PC-9 (cell line): ENCODE data around the gene TMEM132C. TPM values are rescaled to one million over a fixed set of nuclear protein-coding genes. Genes with fewer than 3 reads are reported as not detected.

Source experiments
- BruUV-seq: library from RNA; stranded (reverse); fragments of 400-500 nt; replicated peaks from 2 replicates; lab custom pipeline; 2021; lab: Mats Ljungman, UMichigan
- CTCF ChIA-PET: fragments of 300-600 bp; sonication (Branson Sonifier 250); formaldehyde crosslinking; loops from one replicate; lab custom pipeline; 2022; ENCODE audit warnings: antibody characterized with exemption; lab: Charles Lee
- POLR2A ChIA-PET: fragments of 300-600 bp; sonication (Branson Sonifier 250); formaldehyde crosslinking; loops from one replicate; lab custom pipeline; 2022; ENCODE audit warnings: antibody characterized with exemption; ENCODE audit not compliant: unreplicated experiment; lab: Charles Lee
- DNase-seq, 2 experiments: peaks; one replicate each; pipeline versions ENCODE4 v3.0.0 to v3.0.0-alpha.2; 2015 to 2022; ENCODE audit warnings: mixed read lengths in 1 of 2
- H2AFZ ChIP-seq: fragments of 200-600 bp; sonication (generic); 2 replicates; pipeline ENCODE4 v1.8.1; 2017; ENCODE audit warnings: antibody characterized with exemption
- H3F3A ChIP-seq: fragments of 200-600 bp; sonication (generic); 2 replicates; pipeline ENCODE4 v1.8.1; 2017; ENCODE audit warnings: antibody characterized with exemption, mild to moderate bottlenecking, low read depth; ENCODE audit not compliant: insufficient read depth
- H3K27ac ChIP-seq: fragments of 200-600 bp; sonication (generic); 2 replicates; pipeline ENCODE4 v1.6.1; 2016; ENCODE audit warnings: mixed run types
- H3K27me3 ChIP-seq: fragments of 200-600 bp; sonication (generic); 2 replicates; pipeline ENCODE4 v1.6.1; 2016; ENCODE audit warnings: low read depth, mixed run types; ENCODE audit not compliant: insufficient read depth
- H3K36me3 ChIP-seq: fragments of 200-600 bp; sonication (generic); 2 replicates; pipeline ENCODE4 v1.6.1; 2016; ENCODE audit warnings: low read depth, mixed run types
- H3K4me1 ChIP-seq: fragments of 200-600 bp; sonication (generic); replicated peaks from 2 replicates; pipeline ENCODE4 v1.6.1; 2016; ENCODE audit warnings: mixed run types; ENCODE audit not compliant: insufficient read depth
- H3K4me2 ChIP-seq: fragments of 200-600 bp; sonication (generic); 2 replicates; pipeline ENCODE4 v1.6.1; 2017; ENCODE audit warnings: mixed run types
- H3K4me3 ChIP-seq: fragments of 200-600 bp; sonication (generic); 2 replicates; pipeline ENCODE4 v1.6.1; 2016; ENCODE audit warnings: mixed run types
- H3K79me2 ChIP-seq: fragments of 200-600 bp; sonication (generic); 2 replicates; pipeline ENCODE4 v1.6.1; 2017; ENCODE audit warnings: low read depth, mixed run types
- H3K9me2 ChIP-seq: fragments of 200-600 bp; sonication (generic); 2 replicates; pipeline ENCODE4 v1.8.1; 2017; ENCODE audit warnings: mild to moderate bottlenecking; ENCODE audit not compliant: insufficient read depth
- H3K9me3 ChIP-seq: fragments of 200-600 bp; sonication (generic); 2 replicates; pipeline ENCODE4 v1.8.1; 2016; ENCODE audit warnings: low read depth; ENCODE audit not compliant: insufficient read depth
- H4K20me1 ChIP-seq: fragments of 200-600 bp; sonication (generic); 2 replicates; pipeline ENCODE4 v1.8.1; 2017; ENCODE audit not compliant: insufficient read depth
- EZH2 ChIP-seq: fragments of 200-600 bp; sonication (generic); IDR thresholded peaks from 2 replicates; pipeline ENCODE4 v1.8.0; 2017; ENCODE audit warnings: antibody characterized with exemption, low read depth
- intact Hi-C: fragments of 100-400 bp; cut with micrococcal nuclease; formaldehyde crosslinking; loops from one replicate; pipeline ENCODE4 v1.10.0; 2022; ENCODE audit not compliant: unreplicated experiment
- total RNA-seq: library from RNA; stranded (reverse); gene quantifications from 2 replicates; pipeline ENCODE4 v1.2.3, GENCODE V29; 2021
- TF ChIP-seq, protein P1 (sequence below): fragments of 200-600 bp; sonication (generic); conservative IDR thresholded peaks from 2 replicates; pipeline ENCODE4 v1.6.1; 2017; ENCODE audit warnings: mixed run types, antibody characterized with exemption, mild to moderate bottlenecking, moderate library complexity

TMEM132C gene
- total RNA-seq, 1 experiment from 2014 or later, result not detected

DNA sequence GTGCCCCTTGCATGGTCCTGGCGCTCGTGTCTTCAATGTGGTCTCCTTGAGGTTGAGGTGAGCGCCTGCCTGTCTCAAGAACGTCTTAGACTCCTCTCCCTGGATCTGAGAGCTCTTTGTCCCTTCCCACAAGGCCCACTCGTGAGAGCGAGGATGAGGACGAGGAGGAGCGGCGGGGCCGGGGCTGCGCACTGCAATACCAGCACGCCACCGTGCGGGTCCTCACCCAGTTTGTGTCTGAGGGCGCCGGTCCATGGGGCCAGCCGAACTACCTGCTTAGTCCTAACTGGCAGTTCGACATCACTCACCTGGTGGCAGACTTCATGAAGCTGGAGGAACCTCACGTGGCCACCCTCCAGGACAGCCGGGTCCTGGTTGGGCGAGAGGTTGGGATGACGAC is 428.7 kb downstream of the TMEM132C start:
- Histone ChIP-seq H2AFZ (no peak overlapping the region), H3K4me2 (no peak overlapping the region), H3K9me3 (no peaks in the 10 kb centered on the region), H3K36me3 (no peaks in the 10 kb centered on the region), H4K20me1 (no peaks in the 10 kb centered on the region), H3F3A (no peaks in the 10 kb centered on the region), H3K79me2 (no peaks in the 10 kb centered on the region), H3K9me2 (no peaks in the 10 kb centered on the region), H3K4me1 (no peaks in the 10 kb centered on the region), H3K27ac (no peak overlapping the region), H3K4me3 (no peak overlapping the region), H3K27me3 (peaks cover 17% of the 10 kb centered on the region)
- POLR2A ChIA-PET, result no interaction called here
- intact Hi-C loops, result no loop called here
- CTCF ChIA-PET, result no interaction called here
- TF ChIP-seq, protein P1, sequence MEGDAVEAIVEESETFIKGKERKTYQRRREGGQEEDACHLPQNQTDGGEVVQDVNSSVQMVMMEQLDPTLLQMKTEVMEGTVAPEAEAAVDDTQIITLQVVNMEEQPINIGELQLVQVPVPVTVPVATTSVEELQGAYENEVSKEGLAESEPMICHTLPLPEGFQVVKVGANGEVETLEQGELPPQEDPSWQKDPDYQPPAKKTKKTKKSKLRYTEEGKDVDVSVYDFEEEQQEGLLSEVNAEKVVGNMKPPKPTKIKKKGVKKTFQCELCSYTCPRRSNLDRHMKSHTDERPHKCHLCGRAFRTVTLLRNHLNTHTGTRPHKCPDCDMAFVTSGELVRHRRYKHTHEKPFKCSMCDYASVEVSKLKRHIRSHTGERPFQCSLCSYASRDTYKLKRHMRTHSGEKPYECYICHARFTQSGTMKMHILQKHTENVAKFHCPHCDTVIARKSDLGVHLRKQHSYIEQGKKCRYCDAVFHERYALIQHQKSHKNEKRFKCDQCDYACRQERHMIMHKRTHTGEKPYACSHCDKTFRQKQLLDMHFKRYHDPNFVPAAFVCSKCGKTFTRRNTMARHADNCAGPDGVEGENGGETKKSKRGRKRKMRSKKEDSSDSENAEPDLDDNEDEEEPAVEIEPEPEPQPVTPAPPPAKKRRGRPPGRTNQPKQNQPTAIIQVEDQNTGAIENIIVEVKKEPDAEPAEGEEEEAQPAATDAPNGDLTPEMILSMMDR, result no peak
- TF ChIP-seq EZH2, result no peak
- no TSS peak for BruUV-seq
- no peak for DNase-seq

DNA sequence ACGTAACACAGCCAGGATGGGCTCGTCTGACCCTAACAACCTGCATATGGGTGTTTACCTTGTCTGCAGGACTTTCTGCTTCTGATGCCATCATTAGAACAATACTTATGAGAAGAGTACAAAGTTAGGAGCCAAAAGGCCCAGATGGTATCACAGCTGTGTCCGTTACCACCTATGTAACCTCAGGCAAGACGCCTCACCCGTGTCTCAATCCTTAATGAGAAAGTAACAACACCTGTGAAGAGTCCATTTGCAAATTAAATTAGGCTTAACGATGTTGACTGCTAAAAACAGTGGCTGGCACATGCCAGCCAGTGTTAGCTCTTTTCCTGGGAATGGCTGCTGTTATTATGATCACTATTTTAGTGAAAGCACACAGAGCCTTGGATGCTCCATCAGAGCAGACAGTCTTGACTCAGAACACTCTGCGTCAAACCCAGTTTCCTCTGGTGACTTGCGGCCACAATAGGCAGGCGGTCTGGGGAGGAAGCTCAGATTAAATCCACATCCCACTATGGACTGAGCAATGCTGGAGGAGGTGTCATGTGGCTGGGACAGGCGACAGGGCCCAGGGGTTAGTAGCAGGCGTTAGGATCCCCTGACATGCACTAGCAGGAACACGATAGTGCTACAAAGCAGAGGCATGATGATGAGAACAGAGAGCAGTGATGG is 431.5 kb downstream of the TMEM132C start:
- Histone ChIP-seq H4K20me1 (no peaks in the 10 kb centered on the region), H3K27ac (no peak overlapping the region), H3K9me3 (no peaks in the 10 kb centered on the region), H3K36me3 (no peaks in the 10 kb centered on the region), H2AFZ (no peak overlapping the region), H3K9me2 (no peaks in the 10 kb centered on the region), H3F3A (no peaks in the 10 kb centered on the region), H3K4me1 (no peaks in the 10 kb centered on the region), H3K4me3 (no peak overlapping the region), H3K27me3 (peaks cover 27% of the 10 kb centered on the region), H3K4me2 (no peak overlapping the region), H3K79me2 (no peaks in the 10 kb centered on the region)
- ChIA-PET CTCF (no interaction called here), POLR2A (no interaction called here)
- TF ChIP-seq, protein P1, result no peak
- no peak for TF ChIP-seq EZH2
- DNase-seq, result no peak
- BruUV-seq, result no TSS peak
- intact Hi-C loops, result no loop called here

DNA sequence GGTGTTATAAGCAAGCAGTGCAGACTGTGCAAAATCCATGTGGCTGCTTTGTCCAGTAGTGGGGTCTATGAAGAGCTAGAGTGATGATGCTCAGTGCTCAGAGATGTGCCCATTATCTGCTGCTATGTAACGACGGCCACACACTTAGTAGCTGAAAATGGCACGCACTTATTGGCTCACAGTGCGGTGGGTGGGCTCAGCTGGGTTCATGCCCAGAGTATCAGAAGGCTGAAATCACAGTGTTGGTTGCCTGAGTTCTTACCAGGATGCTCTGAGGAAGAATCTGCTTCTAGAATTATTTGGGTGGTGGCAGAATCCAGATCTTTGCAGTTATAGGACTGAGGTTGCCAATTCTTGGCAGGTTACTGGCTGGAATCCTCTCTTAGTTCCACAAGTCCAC is 432.1 kb downstream of the TMEM132C start:
- Histone ChIP-seq H3K9me2 (no peaks in the 10 kb centered on the region), H3K27ac (no peak overlapping the region), H3K9me3 (no peaks in the 10 kb centered on the region), H3K4me1 (no peaks in the 10 kb centered on the region), H2AFZ (no peak overlapping the region), H3K4me2 (no peak overlapping the region), H3F3A (no peaks in the 10 kb centered on the region), H4K20me1 (no peaks in the 10 kb centered on the region), H3K36me3 (no peaks in the 10 kb centered on the region), H3K4me3 (no peak overlapping the region), H3K27me3 (peaks cover 27% of the 10 kb centered on the region), H3K79me2 (no peaks in the 10 kb centered on the region)
- DNase-seq, result no peak
- TF ChIP-seq, protein P1, result no peak
- no peak for TF ChIP-seq EZH2
- BruUV-seq, result no TSS peak
- ChIA-PET POLR2A (no interaction called here), CTCF (no interaction called here)
- intact Hi-C loops, result no loop called here
